ENCODE results near the gene PIH1D1. TPM values are rescaled to one million over a fixed set of nuclear protein-coding genes. Genes with fewer than 3 reads are reported as not detected.

PIH1D1 gene
- total RNA-seq = 133 and 157 TPM in 2 replicates

GRCh38 chr19:49451430-49452181, at the start of gene PIH1D1:
Gene PIH1D1, minus strand, starts transcription at chr19:49451814. Its CDS starts 240 bp downstream, at chr19:49451574.

GRCh38 chr19:49487277-49488045, 35.8 kb upstream of the PIH1D1 start, which contains the start of gene RPL13A:
Gene RPL13A, plus strand, starts transcription at chr19:49487608. Its CDS starts 22 bp downstream, at chr19:49487630.

DNA sequence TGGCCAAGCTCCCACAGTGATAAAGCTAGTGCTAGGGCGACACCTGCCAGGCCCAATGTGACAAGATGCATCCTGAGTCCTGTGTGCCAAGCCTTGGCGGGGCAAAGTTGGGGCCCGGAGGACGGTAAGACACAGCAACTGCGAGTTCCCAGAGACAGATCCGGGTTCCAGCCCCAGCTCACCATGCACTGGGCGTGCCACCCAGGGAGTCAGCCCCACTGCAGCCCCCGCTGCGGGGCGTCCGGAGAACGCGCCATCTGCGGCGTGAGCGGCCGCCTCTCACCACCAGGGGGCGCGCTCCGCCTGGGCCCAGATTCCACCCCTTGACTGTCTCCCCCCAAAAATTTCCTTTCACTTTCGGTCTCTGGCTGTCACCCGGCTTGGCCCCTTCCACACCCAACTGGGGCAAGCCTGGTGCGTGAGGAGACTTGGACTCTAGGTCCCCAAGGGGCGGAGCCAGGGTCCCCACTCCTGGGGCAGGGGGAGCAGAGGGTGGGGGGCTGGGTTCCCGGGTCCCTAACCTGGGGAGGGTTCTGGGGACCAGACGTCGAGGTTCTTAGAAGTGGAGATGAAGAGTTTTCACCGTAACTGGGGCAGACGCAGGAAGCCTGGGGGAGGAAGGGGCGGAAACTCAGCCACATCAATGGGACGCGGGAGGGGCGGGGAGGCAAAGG, 22.4 kb upstream of the PIH1D1 start, which contains the start of gene FLT3LG:
Gene FLT3LG, plus strand, starts transcription at position 348 of the 674 bp plus-strand sequence. CDS start 425 bp downstream, outside the sequence.

DNA sequence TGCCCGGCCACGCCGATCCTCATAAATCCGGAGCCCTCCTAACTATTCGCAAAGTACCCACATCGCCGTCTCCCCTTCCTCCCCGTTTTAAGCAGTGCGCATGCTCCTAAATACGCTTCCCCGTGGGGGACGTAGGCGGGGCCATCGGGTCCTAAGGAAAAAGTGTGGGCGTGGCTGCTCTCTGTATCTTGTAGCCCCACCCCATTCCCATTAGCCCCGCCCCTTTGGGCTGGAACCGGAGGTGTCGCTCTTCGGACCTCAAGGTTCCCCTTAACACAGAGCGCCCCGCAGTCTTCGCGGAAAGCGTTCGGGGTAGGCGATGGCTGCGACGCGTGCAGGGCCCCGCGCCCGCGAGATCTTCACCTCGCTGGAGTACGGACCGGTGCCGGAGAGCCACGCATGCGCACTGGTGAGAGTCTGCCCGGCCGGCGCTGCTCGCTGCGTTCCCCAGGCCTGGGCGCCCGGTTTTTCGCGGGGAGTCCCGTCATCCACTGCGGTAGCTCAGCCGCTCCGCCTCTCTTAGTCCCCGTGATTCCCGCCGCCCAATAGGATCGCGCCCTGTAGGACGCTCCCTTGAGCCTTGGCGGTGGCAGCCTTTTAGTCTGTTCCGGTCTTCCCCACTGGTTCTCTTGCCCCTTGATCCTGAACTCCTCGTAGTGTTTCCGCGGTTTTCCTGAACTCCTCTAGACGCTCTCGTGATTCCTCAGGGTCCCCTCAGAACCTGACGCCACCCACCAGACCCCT, 1.6 kb upstream of the PIH1D1 start, which contains the start of gene ALDH16A1:
Gene ALDH16A1, plus strand, starts transcription at position 213 of the 744 bp plus-strand sequence. Its CDS starts 107 bp downstream, at position 320.

DNA sequence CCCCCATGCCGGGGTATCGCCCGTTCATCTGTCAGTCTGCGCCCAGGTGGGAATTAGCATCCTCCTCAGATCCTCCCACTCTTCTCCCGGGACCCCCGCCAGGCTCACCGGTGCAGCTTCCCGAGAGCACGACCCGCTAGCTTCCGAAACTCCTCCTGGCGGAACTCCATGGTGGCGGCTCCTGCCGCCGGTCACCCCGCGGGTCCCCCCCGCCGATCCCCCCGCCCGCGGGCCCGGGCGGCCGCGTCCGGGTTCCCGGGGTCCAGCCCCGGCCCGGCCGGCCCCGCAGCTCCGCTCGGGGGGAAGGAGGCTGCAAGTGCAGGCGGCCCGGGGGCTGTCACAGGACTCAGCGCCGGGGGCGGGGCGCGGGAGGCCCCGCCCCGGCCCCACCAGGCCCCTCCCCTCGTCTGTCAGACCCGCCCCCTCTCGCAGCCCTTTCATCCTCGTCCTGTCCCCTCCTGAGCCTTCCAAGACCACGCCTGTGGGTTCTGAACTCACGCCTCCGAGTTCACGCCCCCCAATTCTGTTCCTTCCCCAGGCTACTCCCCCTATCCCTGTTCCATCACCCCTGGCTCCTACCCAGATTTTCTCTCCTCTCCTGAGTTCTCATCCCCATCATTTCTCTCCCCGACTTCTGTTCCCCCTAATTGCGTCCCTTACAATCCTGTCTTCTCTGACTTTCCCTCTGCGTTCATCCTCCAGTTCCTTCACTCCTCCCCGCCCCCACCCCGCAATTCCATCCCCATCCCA, 10.2 kb downstream of the PIH1D1 start, which contains the start of gene SLC17A7:
Gene SLC17A7, minus strand, starts transcription at position 318 of the 750 bp plus-strand sequence. Its CDS starts 148 bp downstream, at position 170.

GRCh38 chr19:49425178-49425577, 26.4 kb downstream of the PIH1D1 start, which contains the start of gene GFY:
Gene GFY, plus strand, starts transcription at chr19:49425388. Its CDS starts 1,043 bp downstream, at chr19:49426431.

GRCh38 chr19:49423071-49423984, 28.3 kb downstream of the PIH1D1 start, which contains the start of gene PTH2:
Gene PTH2, minus strand, starts transcription at chr19:49423441. Its CDS starts 102 bp downstream, at chr19:49423339.

Other genes with a start within 250 kb of the PIH1D1 start
- 0.38 and 0.56 TPM in 2 replicates for gene SLC6A16, start 126.6 kb downstream of the PIH1D1 start, total RNA-seq
- gene CD37, start 116.4 kb downstream of the PIH1D1 start, total RNA-seq = 0.28 TPM in 1 of 2 replicates, not detected in the other
- 14.7 and 25.9 TPM in 2 replicates for gene TEAD2, start 89.4 kb downstream of the PIH1D1 start, total RNA-seq
- gene DKKL1, start 87.9 kb downstream of the PIH1D1 start, total RNA-seq = not detected in 2 replicates
- gene KASH5, start 63.6 kb downstream of the PIH1D1 start, total RNA-seq = not detected in 2 replicates
- gene PTH2, start 28.4 kb downstream of the PIH1D1 start, total RNA-seq = not detected in 2 replicates
- gene GFY, start 26.4 kb downstream of the PIH1D1 start, total RNA-seq = not detected in 2 replicates
- gene SLC17A7, start 10.3 kb downstream of the PIH1D1 start, total RNA-seq = 0.19 and 1.1 TPM in 2 replicates
- gene ALDH16A1, start 1.4 kb upstream of the PIH1D1 start, total RNA-seq = 17.2 and 59.2 TPM in 2 replicates
- gene FLT3LG, start 22.4 kb upstream of the PIH1D1 start, total RNA-seq = 1.5 and 3.4 TPM in 2 replicates
- 2,978 and 3,842 TPM in 2 replicates for gene RPL13A, start 35.8 kb upstream of the PIH1D1 start, total RNA-seq
- gene RPS11, start 44.6 kb upstream of the PIH1D1 start, total RNA-seq = 3,515 and 5,692 TPM in 2 replicates
- gene FCGRT, start 60.8 kb upstream of the PIH1D1 start, total RNA-seq = 19.0 and 69.3 TPM in 2 replicates
- gene RCN3, start 76.2 kb upstream of the PIH1D1 start, total RNA-seq = 198 and 257 TPM in 2 replicates
- 49.6 and 72.9 TPM in 2 replicates for gene NOSIP, start 128.7 kb upstream of the PIH1D1 start, total RNA-seq
- 0.19 and 1.1 TPM in 2 replicates for gene PRRG2, start 129.5 kb upstream of the PIH1D1 start, total RNA-seq
- gene PRR12, start 139.4 kb upstream of the PIH1D1 start, total RNA-seq = 1.1 and 1.3 TPM in 2 replicates
- 60.8 and 71.9 TPM in 2 replicates for gene RRAS, start 188.3 kb upstream of the PIH1D1 start, total RNA-seq
- 10.1 and 21.5 TPM in 2 replicates for gene SCAF1, start 190.4 kb upstream of the PIH1D1 start, total RNA-seq
- gene IRF3, start 214.0 kb upstream of the PIH1D1 start, total RNA-seq = 48.8 and 80.3 TPM in 2 replicates
- gene BCL2L12, start 214.1 kb upstream of the PIH1D1 start, total RNA-seq = 2.8 and 12.8 TPM in 2 replicates
- 274 and 493 TPM in 2 replicates for gene PRMT1, start 225.5 kb upstream of the PIH1D1 start, total RNA-seq
- 0.56 and 0.77 TPM in 2 replicates for gene ADM5, start 237.8 kb upstream of the PIH1D1 start, total RNA-seq
- 13.0 and 15.5 TPM in 2 replicates for gene CPT1C, start 239.3 kb upstream of the PIH1D1 start, total RNA-seq